ES-I3 (cell line): Measurements from ENCODE around the gene CALR3.
"Not testable (repeated sequence)": the region's sequence is repeated elsewhere in the genome, so short reads cannot be mapped to it uniquely, and the experiment has no call there.

Experiments used
- H3K36me3 ChIP-seq: 2 replicates; pipeline ENCODE4 v1.6.1; 2013; ENCODE audit warnings: mild to moderate bottlenecking, low read length, control low read depth, moderate library complexity; ENCODE audit not compliant: insufficient read depth
- H3K4me1 ChIP-seq: 2 replicates; pipeline ENCODE4 v1.6.1; 2013; ENCODE audit warnings: mild to moderate bottlenecking, control low read depth, low read length; ENCODE audit not compliant: insufficient read depth
- H3K9ac ChIP-seq: 2 replicates; pipeline ENCODE4 v1.6.1; 2013; ENCODE audit warnings: low read depth, mild to moderate bottlenecking, low read length, moderate library complexity
- H3K9me3 ChIP-seq: 2 replicates; pipeline ENCODE4 v1.6.1; 2013; ENCODE audit warnings: mild to moderate bottlenecking, low read length, moderate library complexity; ENCODE audit not compliant: control insufficient read depth, insufficient read depth

Gene CALR3

DNA sequence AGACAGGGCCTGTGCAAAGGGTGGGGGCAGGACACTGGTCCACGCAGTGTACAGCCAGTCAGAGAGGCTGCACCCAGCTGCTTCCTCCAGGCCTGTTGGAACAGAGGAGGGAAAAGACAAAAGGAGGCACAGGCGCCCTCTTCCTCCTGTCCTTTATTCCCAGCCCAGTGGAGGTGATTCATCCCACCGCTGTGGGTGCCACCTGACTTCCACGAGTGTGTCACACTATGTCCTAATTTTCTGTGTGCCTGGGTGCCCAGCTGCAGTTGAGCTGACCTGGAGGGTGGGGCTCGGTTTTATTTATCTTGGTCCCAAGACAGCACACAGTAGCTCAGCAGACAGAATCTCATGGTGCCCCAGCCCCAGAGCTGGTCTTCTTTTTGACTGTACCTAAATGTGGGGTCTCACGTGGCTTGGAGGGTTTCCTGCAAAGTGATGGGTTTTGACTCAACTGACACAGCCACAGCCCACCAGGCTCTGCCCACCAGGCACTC, 33.2 kb downstream of the CALR3 start:
- H3K9me3 ChIP-seq, result no peaks in the 10 kb centered on the region
- H3K4me1 ChIP-seq, result peaks cover 28% of the 10 kb centered on the region
- no peaks in the 10 kb centered on the region for H3K36me3 ChIP-seq
- no peak overlapping the region for H3K9ac ChIP-seq

DNA sequence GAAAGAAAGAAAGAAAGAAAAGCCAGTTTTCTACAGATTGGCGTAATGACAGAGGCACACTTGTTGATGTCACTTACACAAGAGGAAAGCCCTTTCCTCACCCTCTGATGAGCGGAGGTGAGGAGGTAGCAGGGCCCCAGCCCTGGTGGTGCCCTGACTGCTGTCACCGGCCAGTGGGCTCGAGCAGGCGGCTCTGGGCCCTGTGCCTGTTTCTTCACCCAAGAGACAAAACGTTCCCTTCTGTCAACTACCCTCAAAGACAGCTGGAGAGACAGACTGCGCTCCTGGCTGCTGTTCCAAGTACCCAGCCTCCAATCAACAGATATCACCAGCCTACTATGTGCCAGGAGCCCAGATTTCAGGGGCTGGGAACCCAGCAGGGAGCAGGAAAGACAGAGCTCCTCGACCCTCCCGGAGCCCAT, 34.3 kb downstream of the CALR3 start:
- Histone ChIP-seq H3K4me1 (peaks cover 39% of the 10 kb centered on the region), H3K9ac (no peak overlapping the region)

DNA sequence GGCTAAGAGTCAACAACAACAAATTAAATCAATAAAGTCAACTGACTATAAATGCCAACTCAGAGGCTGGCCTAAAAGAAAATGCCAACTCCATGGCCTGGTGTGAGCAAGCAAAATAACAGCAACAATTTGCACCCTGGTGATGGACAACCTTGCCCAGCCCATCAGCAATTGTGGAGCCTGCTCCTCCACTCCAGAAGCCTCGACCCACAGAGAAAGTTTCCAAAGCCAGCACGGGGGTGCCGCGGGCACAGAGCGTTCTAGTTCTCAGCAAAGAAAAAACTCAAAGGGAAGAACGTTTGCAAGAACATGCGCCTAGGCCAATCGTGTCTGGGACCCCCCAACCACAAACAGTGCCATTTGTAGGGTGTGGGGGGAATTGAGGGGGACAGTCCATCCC, 35.5 kb downstream of the CALR3 start:
- Histone ChIP-seq H3K9me3 (no peaks in the 10 kb centered on the region), H3K9ac (no peak overlapping the region), H3K36me3 (no peaks in the 10 kb centered on the region), H3K4me1 (peaks cover 39% of the 10 kb centered on the region)

More for the DNA sequence above, 34.3 kb downstream of the CALR3 start:
- Histone ChIP-seq H3K9me3 (no peaks in the 10 kb centered on the region), H3K36me3 (no peaks in the 10 kb centered on the region)

DNA sequence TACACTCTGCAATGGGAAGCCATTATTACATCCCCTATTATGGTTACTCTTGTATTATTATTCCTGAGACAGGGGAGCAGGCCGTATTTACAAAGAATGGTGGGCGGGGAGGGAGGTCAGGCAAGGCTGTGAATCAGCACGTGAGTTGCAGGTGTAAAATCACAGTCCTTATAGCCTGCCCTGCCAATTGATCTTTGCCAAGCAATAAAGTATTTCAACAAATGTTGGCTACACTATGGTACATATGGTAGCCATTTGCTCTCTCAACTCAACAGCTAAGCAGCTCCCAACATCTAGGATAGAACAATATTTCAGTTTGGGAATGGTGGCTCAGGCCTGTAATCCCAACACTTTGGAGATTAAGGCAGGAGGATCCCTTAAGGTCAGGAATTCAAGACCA, 36.3 kb downstream of the CALR3 start:
- no peaks in the 10 kb centered on the region for H3K36me3 ChIP-seq
- no peak overlapping the region for H3K9ac ChIP-seq
- no peaks in the 10 kb centered on the region for H3K9me3 ChIP-seq
- H3K4me1 ChIP-seq, result peaks cover 39% of the 10 kb centered on the region

DNA sequence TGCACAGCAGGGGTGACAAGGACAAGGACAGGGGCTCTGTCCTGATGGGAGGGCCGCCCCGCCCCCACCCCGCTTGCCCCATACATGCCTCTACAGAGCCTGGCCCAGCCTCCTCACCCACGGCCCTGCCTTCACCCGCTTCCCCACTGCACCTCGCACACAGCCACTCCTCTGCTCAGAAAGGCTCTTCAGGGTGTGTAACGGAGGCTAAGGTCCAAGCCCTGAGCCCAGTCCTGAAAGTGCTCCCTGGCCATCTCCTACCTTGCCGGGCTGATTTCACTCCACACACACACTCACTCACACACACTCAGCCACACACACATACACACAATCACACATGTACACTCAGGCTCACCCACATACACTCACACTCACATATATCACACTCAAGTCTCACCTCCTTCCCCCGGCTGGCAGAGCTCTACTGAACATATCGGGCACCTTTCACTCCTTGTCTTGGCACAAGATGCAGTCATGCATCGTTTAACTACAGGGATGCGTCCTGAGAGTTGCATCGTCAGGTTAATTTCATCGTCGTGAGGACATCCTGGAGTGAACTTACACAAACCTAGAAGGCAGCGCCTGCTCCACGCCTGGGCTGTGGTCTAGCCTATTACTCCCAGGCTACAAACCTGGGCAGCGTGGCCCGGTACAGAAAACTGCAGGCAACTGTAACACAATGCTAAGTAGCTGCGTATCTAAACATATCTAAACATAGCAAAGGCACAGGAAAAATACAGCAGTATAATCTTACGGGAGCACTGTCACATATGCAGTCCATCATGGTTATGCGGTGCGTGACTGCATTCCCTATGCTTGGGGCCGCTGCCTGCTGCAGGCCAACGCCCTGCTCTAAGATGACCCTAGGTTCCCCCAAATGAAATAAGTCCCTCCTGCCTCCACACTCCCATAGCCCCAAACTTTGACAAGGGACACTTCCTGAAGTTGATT, 37.3 kb downstream of the CALR3 start:
- Histone ChIP-seq H3K9ac (no peak overlapping the region), H3K36me3 (no peaks in the 10 kb centered on the region), H3K9me3 (no peaks in the 10 kb centered on the region), H3K4me1 (peaks cover 40% of the 10 kb centered on the region)

DNA sequence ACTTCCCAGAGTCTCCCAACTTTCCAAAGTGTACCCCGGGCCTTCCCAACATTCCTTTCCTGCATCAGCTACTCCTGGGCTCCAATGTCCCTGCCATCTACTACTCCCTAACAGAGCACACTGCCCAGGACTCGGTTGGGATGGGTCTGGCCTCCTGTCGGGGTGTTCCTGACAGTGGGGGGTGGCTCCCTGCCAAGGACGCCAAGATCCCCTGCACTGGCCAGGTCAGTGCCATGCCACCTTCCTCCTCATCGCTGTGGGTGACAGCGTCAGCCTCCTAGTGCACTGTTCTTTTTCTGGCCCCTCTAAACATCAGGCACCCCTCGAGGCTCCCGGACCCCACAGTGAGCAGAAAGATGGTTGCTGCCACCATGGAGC, 38.0 kb downstream of the CALR3 start:
- no peak overlapping the region for H3K9ac ChIP-seq
- H3K4me1 ChIP-seq, result peaks cover 40% of the 10 kb centered on the region
- no peaks in the 10 kb centered on the region for H3K36me3 ChIP-seq
- no peaks in the 10 kb centered on the region for H3K9me3 ChIP-seq

DNA sequence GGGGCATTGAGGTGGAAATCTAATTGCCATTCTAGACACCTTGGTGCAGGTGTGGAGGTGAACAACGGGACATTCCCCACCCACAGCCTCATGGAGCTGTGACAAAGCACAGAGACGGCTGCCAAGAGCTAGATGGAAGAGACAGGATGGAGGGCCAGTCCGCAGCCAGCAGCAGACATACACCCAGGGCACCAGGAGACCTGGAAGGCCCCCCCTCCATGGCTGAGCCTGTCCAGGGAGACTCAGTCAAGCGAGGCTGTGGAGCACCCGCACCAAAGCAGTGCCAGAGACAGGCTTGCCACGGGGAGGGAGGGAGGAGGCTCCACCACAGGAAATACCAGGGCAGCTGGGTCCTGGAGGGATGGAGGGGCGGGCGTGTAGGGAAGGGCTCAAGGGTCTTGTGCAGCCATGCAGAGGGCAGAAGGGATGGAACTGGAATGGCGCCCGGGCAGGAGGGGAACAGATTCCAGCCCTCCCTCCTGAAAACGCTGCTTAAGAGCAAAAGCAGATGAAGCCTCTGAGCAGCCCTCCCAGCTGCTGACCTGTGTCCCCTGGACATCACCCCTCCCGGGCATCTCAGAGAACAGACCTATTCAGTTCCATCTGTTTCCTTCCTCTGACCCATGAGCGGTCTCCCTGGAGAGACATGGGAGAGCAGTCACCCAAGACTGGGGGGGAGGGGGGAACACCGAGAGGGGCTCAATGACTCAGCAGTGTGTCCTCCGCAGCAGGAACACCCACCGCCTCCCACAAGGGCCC, 38.6 kb downstream of the CALR3 start:
- peaks cover 40% of the 10 kb centered on the region for H3K4me1 ChIP-seq
- no peaks in the 10 kb centered on the region for H3K36me3 ChIP-seq
- no peaks in the 10 kb centered on the region for H3K9me3 ChIP-seq
- no peak overlapping the region for H3K9ac ChIP-seq

DNA sequence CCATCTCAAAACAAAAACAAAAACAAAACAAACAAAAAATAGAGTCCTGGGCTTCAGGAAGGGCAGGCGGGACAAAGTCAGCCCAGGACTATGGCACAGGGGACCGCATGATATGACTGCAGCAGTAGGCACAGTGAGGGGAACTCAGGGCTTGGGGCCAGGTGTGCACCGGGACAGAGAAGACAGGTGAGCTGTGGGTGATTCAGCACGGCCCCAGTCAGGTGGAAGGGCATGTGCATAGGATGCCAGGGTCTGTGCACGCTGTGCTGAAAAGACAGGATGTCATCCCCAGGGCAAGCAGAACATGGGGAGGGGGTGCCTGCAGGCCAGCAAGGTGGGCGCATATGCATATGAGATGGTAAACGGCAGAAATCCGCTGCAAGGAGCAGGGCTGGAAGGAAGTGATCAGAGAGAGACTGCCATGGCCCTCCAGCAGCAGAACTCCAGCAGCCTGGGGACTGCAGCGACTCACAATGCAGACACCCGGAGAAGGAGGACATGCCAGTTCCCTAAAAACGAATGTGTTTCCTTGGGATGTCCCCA, 39.2 kb downstream of the CALR3 start:
- no peaks in the 10 kb centered on the region for H3K9me3 ChIP-seq
- peaks cover 40% of the 10 kb centered on the region for H3K4me1 ChIP-seq
- no peak overlapping the region for H3K9ac ChIP-seq
- no peaks in the 10 kb centered on the region for H3K36me3 ChIP-seq

DNA sequence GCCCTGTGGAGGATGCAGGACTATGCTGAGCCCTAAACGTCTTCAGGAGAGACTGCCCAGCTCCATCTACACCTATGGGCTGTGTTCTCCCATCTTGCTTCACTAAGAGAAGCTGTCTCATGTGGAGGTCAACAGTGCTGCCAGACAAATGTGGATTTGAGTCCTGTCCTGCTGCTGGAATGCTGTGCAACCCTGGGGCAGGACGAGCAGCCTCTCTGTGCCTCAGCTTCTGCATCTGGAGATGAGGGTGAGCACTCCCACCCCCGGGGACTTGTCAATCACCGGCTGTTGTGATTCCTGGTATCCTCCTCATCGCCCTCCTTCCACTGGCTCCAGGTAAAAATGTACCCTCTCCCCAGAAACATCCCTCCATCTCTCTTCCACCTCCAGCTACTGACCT, 40.5 kb downstream of the CALR3 start:
- Histone ChIP-seq H3K36me3 (no peaks in the 10 kb centered on the region), H3K4me1 (peaks cover 40% of the 10 kb centered on the region), H3K9me3 (no peaks in the 10 kb centered on the region), H3K9ac (no peak overlapping the region)

DNA sequence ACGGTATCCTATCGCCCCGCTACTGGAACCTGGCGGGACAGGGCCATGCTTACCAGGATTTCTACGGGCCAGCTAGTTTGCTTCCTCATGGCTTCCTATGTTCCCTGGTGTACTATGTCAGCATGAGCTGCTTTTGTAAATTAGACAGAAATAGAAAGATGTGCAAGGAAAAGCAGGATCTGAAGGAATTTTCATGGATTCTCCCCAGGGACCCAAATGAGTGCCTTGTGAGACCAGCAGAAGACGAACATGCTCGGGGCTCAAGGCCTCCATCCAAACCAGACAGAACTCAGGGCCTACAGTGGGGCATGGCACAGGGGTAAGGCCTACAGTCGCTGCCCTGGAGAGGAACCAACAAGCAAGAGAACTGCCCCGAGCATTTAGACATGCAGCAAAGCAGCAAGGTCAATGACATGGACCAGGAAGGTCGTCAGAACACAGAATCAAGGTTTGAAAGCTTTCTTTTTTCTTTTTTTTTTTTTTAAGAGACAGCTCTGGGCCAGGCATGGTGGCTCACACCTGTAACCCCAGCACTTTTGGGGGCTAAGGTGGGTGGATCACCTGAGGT, 41.5 kb downstream of the CALR3 start:
- Histone ChIP-seq H3K36me3 (no peaks in the 10 kb centered on the region), H3K9me3 (no peaks in the 10 kb centered on the region), H3K9ac (no peak overlapping the region), H3K4me1 (peaks cover 35% of the 10 kb centered on the region)

DNA sequence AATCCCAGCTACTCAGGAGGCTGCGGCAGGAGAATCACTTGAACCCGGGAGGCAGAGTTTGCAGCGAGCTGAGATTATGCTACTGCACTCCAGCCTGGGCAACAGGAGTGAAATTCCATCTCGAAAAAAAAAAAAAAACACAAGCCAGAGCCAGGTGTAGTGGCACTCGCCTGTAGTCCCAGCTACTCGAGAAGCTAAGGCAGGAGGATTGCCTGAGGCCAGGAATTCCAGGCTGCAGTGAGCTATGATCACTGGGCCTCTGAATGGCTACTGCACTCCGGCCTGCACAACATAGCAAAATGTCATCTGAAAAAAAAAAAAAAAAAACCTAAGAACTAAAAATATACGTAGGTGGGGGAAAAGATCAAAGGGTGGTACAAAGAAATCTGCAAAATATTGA, 43.6 kb downstream of the CALR3 start:
- Histone ChIP-seq H3K36me3 (no peaks in the 10 kb centered on the region), H3K9me3 (no peaks in the 10 kb centered on the region), H3K4me1 (peaks cover 14% of the 10 kb centered on the region), H3K9ac (no peak overlapping the region)

DNA sequence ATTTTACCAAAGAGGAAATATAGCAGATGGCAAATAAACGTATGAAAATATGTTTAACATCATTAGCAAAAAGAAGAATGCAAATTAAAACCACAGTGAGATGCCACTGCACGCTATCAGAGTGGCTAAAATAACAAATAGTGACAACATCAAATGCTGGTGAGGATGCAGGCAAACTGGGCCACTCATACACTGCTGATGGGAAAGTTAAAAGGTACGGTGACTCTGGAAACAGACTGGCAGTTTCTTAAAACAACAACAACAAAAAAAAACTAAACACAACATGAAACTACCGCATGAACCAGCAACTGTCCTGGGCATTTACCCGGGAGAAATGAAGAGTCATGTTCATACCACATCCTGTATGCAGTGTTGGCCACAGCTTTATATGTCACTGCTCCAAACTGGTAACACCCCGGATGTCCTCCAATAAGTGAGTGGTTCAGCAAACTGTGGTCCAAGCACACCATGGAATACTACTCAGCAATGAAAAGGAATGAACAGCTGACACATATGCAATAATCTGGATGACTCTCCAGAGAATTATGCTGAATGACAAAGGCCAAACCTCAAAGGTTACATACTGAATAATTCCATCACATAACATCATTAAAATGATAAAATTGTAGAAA, 46.5 kb downstream of the CALR3 start:
- no peaks in the 10 kb centered on the region for H3K9me3 ChIP-seq
- H3K4me1 ChIP-seq, result peaks cover 24% of the 10 kb centered on the region
- no peaks in the 10 kb centered on the region for H3K36me3 ChIP-seq
- H3K9ac ChIP-seq, result no peak overlapping the region

DNA sequence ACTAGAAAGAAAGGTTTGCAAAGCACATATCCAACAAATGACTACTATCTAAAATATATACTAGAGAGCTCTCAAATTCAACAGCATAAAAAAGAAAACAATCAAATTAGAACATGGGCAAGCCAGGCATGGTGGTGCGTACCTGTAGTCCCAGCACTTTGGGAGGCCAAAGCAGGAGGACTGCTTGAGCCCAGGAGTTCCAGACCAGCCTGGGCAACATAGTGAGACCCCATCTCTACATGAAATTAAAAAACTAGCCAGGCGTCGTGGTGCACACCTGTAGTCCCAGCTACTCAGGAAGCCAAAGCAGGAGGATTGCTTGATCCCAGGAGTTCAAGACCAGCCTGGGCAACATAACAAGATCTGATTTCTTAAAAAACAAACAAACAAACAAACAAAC, 47.1 kb downstream of the CALR3 start:
- not testable (repeated sequence) for H3K9me3 ChIP-seq, H3K36me3 ChIP-seq, H3K9ac ChIP-seq
- peaks cover 18% of the 10 kb centered on the region for H3K4me1 ChIP-seq
